Stimulated activated CD8-positive, alpha-beta memory T cell treated with anti-CD3 and anti-CD28 coated beads, Interleukin-15, amount 100 ng/mL, for 1 hour (primary cell): ENCODE measurements around the gene CACNA1D.
"Not testable (repeated sequence)": the region's sequence is repeated elsewhere in the genome, so short reads cannot be mapped to it uniquely, and the experiment has no call there.

Source experiments
- DNase-seq: peaks from one replicate; pipeline ENCODE4 v3.0.0-alpha.2; 2020; ENCODE audit warnings: low read depth

The CACNA1D gene

GRCh38 chr3:53657651-53658050 lies 163.2 kb downstream of the CACNA1D start:
- no peak for DNase-seq

DNA sequence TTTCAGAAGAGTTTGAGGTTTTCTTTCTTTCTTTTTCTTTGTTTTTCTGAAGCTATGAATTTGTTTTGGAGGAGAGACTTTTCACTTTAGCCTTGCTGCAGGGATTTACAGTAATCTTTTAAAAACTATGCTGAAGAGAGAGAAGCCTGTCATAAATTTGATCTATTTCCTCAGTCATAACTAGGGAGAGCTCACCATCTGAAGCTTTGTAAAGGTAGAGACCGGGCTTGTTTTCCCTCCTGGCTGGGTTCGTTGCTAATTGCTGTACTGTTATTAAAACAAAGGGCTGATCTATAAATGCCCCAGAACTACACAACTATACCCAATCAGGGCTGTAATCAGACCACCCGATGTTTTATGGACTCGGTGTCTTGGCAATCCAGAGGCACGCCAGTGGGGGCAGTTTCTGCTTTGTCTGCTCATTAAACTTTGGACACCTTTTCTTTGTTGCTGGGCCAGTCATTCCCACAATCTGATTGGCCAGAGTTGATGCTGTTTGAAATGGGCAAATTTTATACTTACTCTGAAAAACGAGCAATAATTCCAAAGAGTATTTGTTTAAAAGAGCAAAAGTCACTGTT lies 164.3 kb downstream of the CACNA1D start:
- DNase-seq = no peak

DNA sequence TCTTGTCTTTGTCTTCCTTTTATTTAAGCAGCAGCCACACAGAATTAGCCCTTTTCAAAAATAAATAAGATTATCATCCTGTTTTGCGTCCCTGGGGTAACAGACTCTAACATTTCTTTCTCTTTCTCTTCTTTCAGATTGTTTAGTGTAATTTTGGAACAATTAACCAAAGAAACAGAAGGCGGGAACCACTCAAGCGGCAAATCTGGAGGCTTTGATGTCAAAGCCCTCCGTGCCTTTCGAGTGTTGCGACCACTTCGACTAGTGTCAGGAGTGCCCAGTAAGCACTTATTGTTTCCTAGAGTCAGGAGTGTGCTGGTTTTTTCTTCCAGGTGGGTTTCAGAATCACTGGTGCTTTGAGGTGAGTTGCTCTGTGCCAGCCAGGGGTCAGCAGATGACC lies 165.6 kb downstream of the CACNA1D start:
- no peak for DNase-seq

- no peak for DNase-seq
These were observed 167.1 kb downstream of the CACNA1D start for GRCh38 chr3:53661480-53661879.

- not testable (repeated sequence) for DNase-seq
These were observed 170.4 kb downstream of the CACNA1D start for GRCh38 chr3:53664812-53665211.

- DNase-seq = no peak
These were observed 171.4 kb downstream of the CACNA1D start for GRCh38 chr3:53665608-53666425.

- DNase-seq = no peak
These were observed 174.5 kb downstream of the CACNA1D start for GRCh38 chr3:53668872-53669271.

- DNase-seq = no peak
These were observed 176.3 kb downstream of the CACNA1D start for GRCh38 chr3:53670721-53671120.

DNA sequence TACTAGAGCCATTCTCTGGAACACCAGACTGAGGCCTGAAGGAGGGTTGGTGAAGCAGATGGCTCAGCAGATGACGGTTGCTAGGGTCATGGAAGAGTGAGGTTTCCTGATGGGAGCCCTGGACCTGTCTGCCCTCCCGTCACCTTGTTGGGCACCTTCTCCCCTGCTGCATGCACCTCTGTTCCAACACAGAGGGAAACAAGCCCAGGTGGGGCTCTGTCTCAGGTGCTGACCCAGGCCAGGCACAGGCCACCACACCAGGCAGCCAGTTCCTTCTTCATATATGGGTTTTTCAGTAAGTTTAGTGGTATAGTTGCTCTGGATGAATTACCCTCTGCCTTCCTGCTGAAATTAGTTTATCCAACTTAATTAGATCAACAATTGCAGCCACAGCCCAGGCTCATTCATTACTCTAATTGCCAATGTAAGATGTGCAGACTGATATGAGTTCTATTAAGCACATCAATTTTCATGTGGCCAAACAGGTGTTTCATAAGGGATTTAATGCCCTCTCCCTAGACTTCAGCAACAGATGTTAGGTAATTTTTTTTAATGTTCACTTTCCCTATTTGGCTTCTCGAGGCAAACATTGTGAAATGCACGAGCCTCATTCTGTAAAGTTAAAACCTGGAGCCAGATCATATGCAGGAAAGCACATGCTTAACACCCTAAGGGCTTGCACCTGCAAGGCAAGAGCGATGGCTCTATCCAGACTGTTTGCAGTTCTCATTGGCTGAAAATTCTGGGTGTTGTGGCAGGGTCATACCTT lies 177.0 kb downstream of the CACNA1D start:
- DNase-seq = no peak

DNA sequence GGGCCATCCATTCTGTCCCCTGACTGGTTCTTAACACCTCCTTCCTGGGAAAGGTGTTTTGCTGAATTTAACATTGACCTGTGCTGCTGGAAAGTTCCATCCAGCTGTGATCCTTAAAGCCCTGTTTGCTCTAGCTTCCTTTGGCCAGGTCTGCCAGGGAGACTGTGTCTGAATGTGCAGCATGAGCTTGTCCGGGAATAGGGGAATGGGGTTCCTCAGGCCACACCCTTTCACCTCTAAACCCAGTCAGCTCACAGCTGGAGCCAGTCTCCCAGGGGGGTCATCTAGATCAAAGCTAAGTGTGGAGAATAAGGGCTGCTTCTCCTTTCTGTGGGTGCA lies 177.5 kb downstream of the CACNA1D start:
- no peak for DNase-seq

GRCh38 chr3:53672981-53673380 lies 178.6 kb downstream of the CACNA1D start:
- no peak for DNase-seq

DNA sequence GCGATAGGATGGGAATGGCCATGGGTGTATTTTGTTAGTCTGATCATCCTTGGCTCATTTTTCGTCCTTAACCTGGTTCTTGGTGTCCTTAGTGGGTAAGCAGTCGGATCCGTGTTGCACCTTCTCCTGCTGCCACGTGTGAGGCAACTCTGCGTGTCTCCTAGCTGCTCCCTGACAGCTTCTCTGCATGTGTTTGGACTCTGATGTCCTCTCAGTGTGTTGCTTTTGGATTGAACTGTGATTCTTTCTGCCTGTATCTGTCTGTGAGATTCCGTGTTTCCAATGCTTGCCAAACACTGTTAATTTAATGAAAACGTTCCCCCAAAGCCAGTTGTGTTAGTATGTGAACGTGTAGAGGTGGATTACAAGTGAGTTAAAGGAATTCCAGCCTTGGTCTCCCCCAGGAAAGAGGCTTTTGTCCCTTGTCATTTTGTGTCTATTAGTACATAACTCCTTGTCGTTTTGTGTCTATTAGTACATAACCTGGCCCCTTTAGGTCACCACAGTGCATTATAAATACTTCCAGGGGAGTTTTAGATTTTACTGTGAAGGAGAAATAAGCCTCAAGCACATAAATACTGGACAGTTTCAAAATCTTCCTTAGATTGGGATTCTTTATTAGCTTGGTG lies 179.4 kb downstream of the CACNA1D start:
- no peak for DNase-seq

DNA sequence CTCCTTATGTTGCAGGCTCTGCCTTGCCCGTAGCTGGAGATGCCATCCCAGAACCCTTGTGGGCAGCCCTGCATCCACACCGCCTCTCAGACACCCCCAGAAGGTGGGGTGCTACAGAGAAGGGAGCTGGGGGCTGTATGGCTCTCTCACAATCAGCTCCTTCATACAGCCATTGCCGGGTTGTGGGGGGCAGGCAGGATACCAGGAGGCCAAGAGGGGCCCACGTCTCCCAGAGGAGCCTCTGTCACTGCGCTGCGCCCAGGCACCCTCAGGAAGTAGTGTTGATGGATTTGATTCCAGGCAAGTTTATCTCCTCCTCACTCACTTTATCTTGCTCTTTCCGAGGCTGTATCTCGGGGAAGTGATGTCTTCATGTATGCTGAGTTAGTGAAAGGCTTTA lies 180.2 kb downstream of the CACNA1D start:
- no peak for DNase-seq

DNA sequence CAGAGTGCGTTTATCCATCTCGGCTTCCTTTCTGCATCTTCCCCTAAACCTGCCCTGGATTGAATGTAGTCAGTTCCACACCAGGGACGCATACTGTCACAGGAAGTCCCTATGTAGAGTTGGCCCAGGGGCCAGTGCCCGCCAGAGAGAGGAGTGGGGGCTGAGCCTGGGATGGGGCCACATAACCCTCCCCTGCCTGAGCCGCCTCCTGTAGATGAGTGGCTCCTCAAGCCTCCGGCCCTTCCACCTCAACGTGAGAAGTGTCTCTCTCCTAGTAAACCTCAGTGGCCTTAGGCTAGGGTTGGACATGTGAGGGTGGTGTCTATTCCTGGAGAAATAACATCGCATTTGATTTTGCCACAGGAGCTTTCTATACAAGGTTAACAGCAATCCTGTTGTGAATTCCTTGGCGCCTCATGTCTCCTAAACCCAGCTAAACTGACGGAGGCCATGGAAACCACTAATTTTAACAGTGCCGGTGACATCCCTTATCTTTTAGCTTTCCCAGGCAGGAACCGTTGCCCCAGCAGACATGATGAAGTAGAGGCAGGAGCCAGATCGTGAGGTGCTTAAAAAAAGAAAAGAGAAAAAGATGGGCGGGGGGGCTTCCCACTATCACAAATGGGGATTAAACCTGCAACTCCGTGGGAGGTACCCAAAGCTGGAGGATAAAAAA lies 180.7 kb downstream of the CACNA1D start:
- no peak for DNase-seq

GRCh38 chr3:53675942-53676341 lies 181.5 kb downstream of the CACNA1D start:
- DNase-seq = no peak

DNA sequence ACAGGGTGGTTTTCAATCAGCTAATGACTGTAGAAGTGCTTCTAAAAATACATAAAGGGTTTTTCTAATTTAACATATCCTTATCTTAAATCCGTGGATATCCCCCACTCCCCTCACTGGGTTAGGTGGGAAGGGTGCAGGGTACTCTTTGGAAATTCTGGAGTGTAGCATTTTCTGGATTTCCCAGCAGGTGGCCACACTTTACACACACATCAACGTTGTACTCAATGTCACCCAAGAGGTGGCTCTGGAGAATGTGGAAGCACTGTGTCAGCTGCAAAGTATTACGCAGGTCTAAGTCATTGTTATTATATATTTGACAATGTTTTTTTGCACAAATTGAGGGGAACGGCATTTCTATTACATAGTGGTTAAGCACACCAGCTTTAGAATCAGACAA lies 183.0 kb downstream of the CACNA1D start:
- no peak for DNase-seq

- DNase-seq = no peak
These were observed 185.6 kb downstream of the CACNA1D start for GRCh38 chr3:53680028-53680427.

GRCh38 chr3:53682807-53683206 lies 188.4 kb downstream of the CACNA1D start:
- DNase-seq = no peak

- no peak for DNase-seq
These were observed 193.7 kb downstream of the CACNA1D start for GRCh38 chr3:53688066-53688465.

GRCh38 chr3:53688989-53689388 lies 194.6 kb downstream of the CACNA1D start:
- DNase-seq = no peak

DNA sequence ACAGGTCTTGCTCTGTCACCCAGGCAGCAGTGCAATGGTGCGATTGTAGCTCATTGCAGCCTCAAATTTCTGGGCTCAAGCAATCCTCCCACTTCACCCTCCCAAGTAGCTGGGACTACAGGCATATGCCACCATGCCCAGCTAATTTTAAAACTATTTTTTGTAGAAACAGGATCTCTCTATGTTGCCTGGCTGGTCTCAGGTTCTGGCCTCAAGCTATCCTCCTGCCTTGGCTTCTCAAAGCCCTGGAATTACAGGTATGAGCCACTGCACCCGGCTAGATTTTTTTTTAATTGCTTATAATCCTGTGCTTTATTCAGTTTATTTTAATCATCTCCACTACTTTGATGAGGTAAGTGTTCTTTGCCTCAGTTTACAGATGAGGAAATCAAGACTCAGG lies 195.3 kb downstream of the CACNA1D start:
- DNase-seq = no peak

DNA sequence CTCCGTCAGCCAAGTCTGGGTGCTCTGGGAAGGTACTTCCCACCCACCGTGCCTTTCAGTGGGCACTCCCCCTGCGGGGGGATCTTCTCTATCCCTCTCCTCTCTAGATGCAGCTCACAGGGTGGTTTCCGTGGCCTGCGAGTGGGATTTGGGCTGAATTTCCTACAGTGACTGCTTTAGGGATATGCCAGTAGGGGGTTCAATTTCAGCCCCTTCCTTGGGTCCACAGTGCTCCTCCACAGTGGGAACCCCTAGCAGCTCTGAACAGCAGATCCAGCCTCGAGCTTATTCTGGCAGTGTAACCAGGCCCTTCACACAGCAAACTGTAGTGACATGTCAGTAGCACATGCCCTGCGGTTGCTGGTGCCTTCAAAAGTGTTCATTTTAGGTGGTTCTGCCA lies 196.1 kb downstream of the CACNA1D start:
- DNase-seq = no peak
